Measurements from ENCODE around the gene ANAPC15. TPM values are rescaled to one million over a fixed set of nuclear protein-coding genes. Genes with fewer than 3 reads are reported as not detected.

The ANAPC15 gene
- total and polyA plus RNA-seq, 9 of the 15 experiments (the other 6 are each of a cell fraction or from before 2014, with no cell fraction given), result 53.0 to 254 (median 75.7) TPM

- H3K4me3 ChIP-seq, result no peak overlapping the region
- H3K79me2 ChIP-seq (ENCODE audit: control insufficient read depth, insufficient read depth, low read length), result no peaks in the 10 kb centered on the region
- 38% methylated on average over 4 of the region's 4 CpGs for WGBS (ENCODE audit: insufficient coverage, low coverage, missing lambda C conversion rate)
- no peak overlapping the region for H3K27ac ChIP-seq (ENCODE audit: extremely low read depth, low read depth, low read length)
- H3K27me3 ChIP-seq (ENCODE audit: control insufficient read depth in 2 of 2, insufficient read depth in 2 of 2, low read length in 2 of 2), result no peaks in the 10 kb centered on the region
- no peaks in the 10 kb centered on the region for H4K20me1 ChIP-seq (replicated peaks; ENCODE audit: control insufficient read depth, insufficient read depth, low read length)
- POLR2A ChIA-PET, result interaction anchor here (1.1 kb wide), 1 partner anchor 38 kb away, joined by 3 read pairs; no protein-coding TSS in a partner anchor
- DNase-seq (ENCODE audit: extremely low read depth in 1 of 4, low spot score in 3 of 4) (no peak), ATAC-seq (no peak), FAIRE-seq (no peak)
- H3K9ac ChIP-seq (ENCODE audit: insufficient read depth in 1 of 2, low read depth in 2 of 2, low read length in 2 of 2), result no peak overlapping the region
- H2AFZ ChIP-seq (ENCODE audit: low read depth, low read length), result peak overlapping the region; percentile 48
- in situ Hi-C loops (cut with MboI) (loop anchor here (5.0 kb wide), 1 partner anchor 129 kb away; no protein-coding TSS in a partner anchor), intact Hi-C loops (cut with micrococcal nuclease) (no loop called here)
- CTCF ChIA-PET (ENCODE audit: low intra/inter-chr PET ratio), result no interaction called here
- H3K36me3 ChIP-seq (ENCODE audit: control insufficient read depth, insufficient read depth, low read length), result no peaks in the 10 kb centered on the region
- peaks cover 3 to 18% of the 10 kb centered on the region in 2 experiments; a peak in 4 of 5 replicates for H3K4me1 ChIP-seq (replicated peaks in 1 of 2; ENCODE audit: control insufficient read depth in 2 of 2, insufficient read depth in 2 of 2, low read length in 2 of 2)
- no peaks in the 10 kb centered on the region for H3K9me1 ChIP-seq (ENCODE audit: control insufficient read depth, insufficient read depth, low read length)
- H3K4me2 ChIP-seq (ENCODE audit: insufficient read depth, low read length), result no peak overlapping the region
- TSS peak; percentile 27 for BruUV-seq (replicated peaks)
- TF ChIP-seq ZNF77 (CRISPR knock-in tag; IDR thresholded peaks at IDR 0.05) (no peak), KAT2B (IDR thresholded peaks at IDR 0.05; ENCODE audit: low read depth, low read length) (no peak), MYNN (IDR thresholded peaks at IDR 0.05) (no peak), MYNN (CRISPR knock-in tag; IDR thresholded peaks at IDR 0.05) (no peak), ATF1 (CRISPR knock-in tag; IDR thresholded peaks at IDR 0.05) (no peak), ATF1 (tag; IDR thresholded peaks at IDR 0.05) (peak; percentile 51; the same call in 1 of the 2 replicates), NR2F6 (CRISPR knock-in tag; IDR thresholded peaks at IDR 0.05) (no peak)
- no peaks in the 10 kb centered on the region for H3K9me3 ChIP-seq (replicated peaks; ENCODE audit: control insufficient read depth, insufficient read depth, low read depth, low read length)
Observed at GRCh38 chr11:72150882-72151281, 38.4 kb upstream of the ANAPC15 start.

- no peak for DNase-seq (ENCODE audit: extremely low read depth in 1 of 4, low spot score in 3 of 4)
- H3K4me1 ChIP-seq (replicated peaks in 1 of 2; ENCODE audit: control insufficient read depth in 2 of 2, insufficient read depth in 2 of 2, low read length in 2 of 2), result 0 out of 5 replicates have a peak, but pooled peaks cover 0 to 3% of the 10 kb centered on the region in 2 experiments
- CTCF ChIA-PET (ENCODE audit: low intra/inter-chr PET ratio), result interaction anchor here (0.6 kb wide), 1 partner anchor 121 kb away, joined by 3 read pairs; no protein-coding TSS in a partner anchor
- POLR2A ChIA-PET, result interaction anchor here (0.6 kb wide), 1 partner anchor 73 kb away, joined by 3 read pairs; no protein-coding TSS in a partner anchor
- BruUV-seq (replicated peaks), result no TSS peak
- in situ Hi-C loops (cut with MboI), result no loop called here
- no peaks in the 10 kb centered on the region for H3K79me2 ChIP-seq (ENCODE audit: control insufficient read depth, insufficient read depth, low read length)
- no peak overlapping the region for H2AFZ ChIP-seq (ENCODE audit: low read depth, low read length)
- H4K20me1 ChIP-seq (replicated peaks; ENCODE audit: control insufficient read depth, insufficient read depth, low read length), result no peaks in the 10 kb centered on the region
- H3K9me3 ChIP-seq (replicated peaks; ENCODE audit: control insufficient read depth, insufficient read depth, low read depth, low read length), result no peaks in the 10 kb centered on the region
- H3K27me3 ChIP-seq (ENCODE audit: control insufficient read depth in 2 of 2, insufficient read depth in 2 of 2, low read length in 2 of 2), result no peaks in the 10 kb centered on the region
- intact Hi-C loops (cut with micrococcal nuclease), result no loop called here
- no peak overlapping the region for H3K4me2 ChIP-seq (ENCODE audit: insufficient read depth, low read length)
- no peak overlapping the region for H3K9ac ChIP-seq (ENCODE audit: insufficient read depth in 1 of 2, low read depth in 2 of 2, low read length in 2 of 2)
- H3K4me3 ChIP-seq, result no peak overlapping the region
- no peak for ATAC-seq
- no peak for FAIRE-seq
- WGBS (ENCODE audit: insufficient coverage, low coverage, missing lambda C conversion rate), result 8% methylated on average over 2 of the region's 2 CpGs
- no peak overlapping the region for H3K27ac ChIP-seq (ENCODE audit: extremely low read depth, low read depth, low read length)
- no peaks in the 10 kb centered on the region for H3K36me3 ChIP-seq (ENCODE audit: control insufficient read depth, insufficient read depth, low read length)
- no peaks in the 10 kb centered on the region for H3K9me1 ChIP-seq (ENCODE audit: control insufficient read depth, insufficient read depth, low read length)
- TF ChIP-seq ZSCAN29 (IDR thresholded peaks at IDR 0.05), result no peak
- peak; percentile 52 for TF ChIP-seq REST (IDR thresholded peaks at IDR 0.05; ENCODE audit: borderline replicate concordance)
- no peak for TF ChIP-seq REST (CRISPR knock-in tag; IDR thresholded peaks at IDR 0.05; ENCODE audit: low read depth)
- TF ChIP-seq PRPF4 (IDR thresholded peaks at IDR 0.05; ENCODE audit: insufficient read depth, low read depth, low read length, poor library complexity, severe bottlenecking), result no peak
Observed at GRCh38 chr11:72146625-72147024, 34.1 kb upstream of the ANAPC15 start.
